VCaP (cell line): ENCODE results near the gene NEURL3.

Experiments
- H3K27ac ChIP-seq: fragments of 450-650 bp; 2 replicates; pipeline ENCODE4 v1.5.1; 2017
- CTCF ChIP-seq: fragments of 450-650 bp; conservative IDR thresholded peaks from 2 replicates; pipeline ENCODE4 v1.5.1; 2017; ENCODE audit warnings: mild to moderate bottlenecking, moderate library complexity

The NEURL3 gene

GRCh38 chr2:96550787-96551604, 45.8 kb upstream of the NEURL3 start:
- H3K27ac ChIP-seq: peak overlapping the region; percentile 67
- TF ChIP-seq CTCF: no peak

DNA sequence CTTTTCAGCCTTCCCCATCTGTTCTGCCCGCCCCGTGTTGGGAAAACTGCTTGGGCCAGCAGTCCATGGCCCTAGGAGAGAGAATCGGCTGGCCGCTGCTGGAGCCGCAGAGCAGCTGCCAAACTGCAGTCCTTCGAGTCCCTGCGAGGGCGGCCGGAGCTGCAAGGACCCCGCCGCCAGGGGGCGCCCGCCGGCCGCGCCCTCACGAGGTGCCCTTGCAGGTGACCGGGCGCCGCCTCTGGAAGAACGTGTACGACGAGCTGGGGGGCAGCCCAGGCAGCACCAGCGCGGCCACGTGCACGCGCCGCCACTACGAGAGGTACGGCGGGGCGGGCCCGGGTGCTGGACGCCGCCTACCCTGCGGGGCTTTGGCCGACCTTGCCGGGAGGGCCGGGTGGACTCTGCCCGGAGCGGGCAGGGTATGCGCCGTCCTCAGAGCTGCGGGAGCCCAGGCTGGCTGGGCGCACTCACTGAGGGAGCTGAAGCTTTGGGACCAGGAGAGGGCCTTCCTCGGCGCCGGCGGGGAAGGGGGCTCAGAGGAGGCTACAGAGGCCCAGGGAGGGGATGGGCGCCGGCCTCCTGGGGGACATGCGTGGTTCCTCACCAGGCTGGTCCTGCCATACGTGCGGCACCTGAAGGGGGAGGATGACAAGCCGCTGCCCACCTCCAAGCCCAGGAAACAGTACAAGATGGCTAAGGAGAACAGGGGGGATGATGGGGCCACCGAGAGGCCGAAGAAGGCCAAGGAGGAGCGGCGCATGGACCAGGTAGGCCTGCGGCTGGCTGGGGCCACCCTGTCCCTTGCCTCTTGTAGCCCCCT, 45.0 kb upstream of the NEURL3 start:
- TF ChIP-seq CTCF: peak; percentile 93
- peak overlapping the region; percentile 67 for H3K27ac ChIP-seq

GRCh38 chr2:96549466-96549785, 44.3 kb upstream of the NEURL3 start:
- peak overlapping the region; percentile 67 for H3K27ac ChIP-seq
- no peak for TF ChIP-seq CTCF

DNA sequence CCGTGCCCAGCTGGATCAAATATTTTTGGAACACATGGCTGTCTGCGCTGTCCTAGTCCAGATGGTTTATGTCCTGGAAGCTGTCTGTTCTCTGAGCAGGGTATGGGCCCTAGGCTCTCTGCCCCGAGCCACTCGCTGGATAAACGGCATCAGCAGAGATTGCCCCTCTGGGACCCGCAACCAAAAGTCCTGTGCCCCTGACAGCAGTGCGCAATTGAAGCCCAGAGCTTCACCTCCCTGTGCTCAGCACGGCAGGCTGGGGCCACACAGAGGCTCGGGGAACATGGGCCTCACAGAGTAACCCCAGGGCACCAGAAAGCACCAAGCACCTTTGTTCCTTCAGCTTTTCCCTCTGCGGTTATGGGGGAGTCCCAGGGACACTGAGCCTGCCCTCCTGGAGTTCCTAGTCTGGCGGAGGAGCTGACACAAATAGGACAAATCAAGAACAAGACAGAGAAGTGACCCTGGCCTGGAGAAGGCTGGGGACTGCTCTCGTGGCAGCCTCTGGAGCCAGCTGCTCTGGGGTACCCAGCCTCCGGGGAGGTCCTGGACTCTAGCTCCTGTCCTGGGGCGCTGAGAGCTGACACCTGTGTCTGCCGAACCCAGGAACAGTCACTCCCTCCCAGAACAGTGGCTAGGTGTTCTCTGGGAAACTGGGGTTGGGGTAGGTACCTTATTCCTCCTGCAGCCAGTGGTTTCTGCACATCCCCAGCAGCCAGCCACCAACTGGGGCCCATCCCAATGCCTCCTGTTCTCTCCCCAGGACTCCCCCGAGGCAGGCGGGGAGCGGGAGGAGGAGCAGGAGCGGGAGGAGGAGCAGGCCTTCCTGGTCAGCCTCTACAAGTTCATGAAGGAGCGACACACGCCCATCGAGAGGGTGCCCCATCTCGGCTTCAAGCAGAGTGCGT, 43.7 kb upstream of the NEURL3 start:
- no peak for TF ChIP-seq CTCF
- H3K27ac ChIP-seq: peak overlapping the region; percentile 67

- no peak for TF ChIP-seq CTCF
- no peak overlapping the region for H3K27ac ChIP-seq
Observed at GRCh38 chr2:96547731-96548171, 42.6 kb upstream of the NEURL3 start.

DNA sequence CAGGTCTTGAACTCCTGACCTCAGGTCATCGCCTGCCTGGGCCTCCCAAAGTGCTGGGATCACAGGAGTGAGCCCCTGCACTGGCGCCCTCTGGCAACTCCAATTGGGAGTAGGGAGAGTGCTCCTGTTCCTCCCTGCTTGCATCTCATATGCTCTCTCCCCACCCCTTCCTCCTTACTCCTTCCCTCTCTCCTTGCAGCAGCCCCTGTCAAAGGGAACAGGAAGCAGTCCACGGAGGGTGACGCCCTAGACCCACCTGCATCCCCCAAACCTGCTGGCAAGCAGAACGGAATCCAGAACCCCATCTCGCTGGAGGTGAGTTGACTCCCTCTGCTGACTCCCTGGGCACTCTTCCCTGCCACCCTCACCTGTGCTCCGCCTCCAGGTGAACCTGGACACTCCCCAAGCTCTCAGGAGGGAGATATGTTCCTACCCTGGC, 42.1 kb upstream of the NEURL3 start:
- TF ChIP-seq CTCF: no peak
- H3K27ac ChIP-seq: no peak overlapping the region
